Measurements from ENCODE around the gene INSL3.
"Not testable (repeated sequence)": the region's sequence is repeated elsewhere in the genome, so short reads cannot be mapped to it uniquely, and the experiment has no call there.

INSL3 gene

GRCh38 chr19:17812099-17812498, 9.2 kb downstream of the INSL3 start:
- no peak for DNase-seq (ENCODE audit: low spot score)

- no peak for DNase-seq (ENCODE audit: low spot score)
These were observed 9.6 kb downstream of the INSL3 start for GRCh38 chr19:17811681-17812080.

DNA sequence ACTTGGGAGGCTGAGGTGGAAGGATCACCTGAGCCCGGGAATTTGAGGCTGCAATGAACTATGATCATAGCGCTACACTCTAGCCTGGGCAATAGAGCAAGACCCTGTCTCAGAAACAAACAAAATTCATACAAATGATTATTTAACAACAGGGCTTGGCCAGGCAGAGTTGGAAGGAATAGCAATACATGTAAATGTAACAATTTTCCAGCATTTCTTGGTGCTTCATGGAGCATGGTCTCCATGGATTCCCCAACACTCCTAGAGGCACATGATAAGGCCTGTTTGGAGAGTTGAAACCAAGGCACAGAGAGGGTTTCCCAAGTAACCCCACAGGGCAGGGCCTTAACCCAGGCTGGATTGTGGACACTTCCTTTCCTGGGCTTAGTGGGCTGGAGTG, 10.2 kb downstream of the INSL3 start:
- DNase-seq (ENCODE audit: low spot score): no peak

- DNase-seq (ENCODE audit: low spot score): no peak
These were observed 13.5 kb downstream of the INSL3 start for GRCh38 chr19:17807731-17808316.

DNA sequence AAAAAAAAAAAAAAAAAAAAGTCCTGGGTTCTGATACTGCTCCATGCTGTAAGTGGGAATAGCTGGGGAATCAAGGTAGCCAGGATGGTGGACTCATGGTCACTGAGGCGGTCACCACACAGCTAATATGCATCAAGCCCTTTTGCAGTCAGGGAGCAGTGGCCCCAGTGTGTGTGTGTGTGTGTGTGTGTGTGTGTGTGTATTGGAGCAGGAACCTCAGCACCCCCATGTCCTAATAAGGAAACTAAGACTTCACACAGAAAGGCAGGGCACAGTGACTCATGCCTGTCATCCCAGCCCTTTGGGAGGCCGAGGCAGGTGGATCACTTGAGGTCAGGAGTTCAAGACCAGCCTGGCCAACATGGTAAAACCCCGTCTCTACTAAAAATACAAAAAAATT, 14.4 kb downstream of the INSL3 start:
- no peak for DNase-seq (ENCODE audit: low spot score)

- no peak for DNase-seq (ENCODE audit: low spot score)
These were observed 15.9 kb downstream of the INSL3 start for GRCh38 chr19:17805427-17805826.

GRCh38 chr19:17803264-17803896, 17.9 kb downstream of the INSL3 start:
- DNase-seq (ENCODE audit: low spot score): peak; percentile 69

- no peak for DNase-seq (ENCODE audit: low spot score)
These were observed 19.0 kb downstream of the INSL3 start for GRCh38 chr19:17802137-17802858.

GRCh38 chr19:17798599-17798998, 22.7 kb downstream of the INSL3 start:
- DNase-seq (ENCODE audit: low spot score): not testable (repeated sequence)

DNA sequence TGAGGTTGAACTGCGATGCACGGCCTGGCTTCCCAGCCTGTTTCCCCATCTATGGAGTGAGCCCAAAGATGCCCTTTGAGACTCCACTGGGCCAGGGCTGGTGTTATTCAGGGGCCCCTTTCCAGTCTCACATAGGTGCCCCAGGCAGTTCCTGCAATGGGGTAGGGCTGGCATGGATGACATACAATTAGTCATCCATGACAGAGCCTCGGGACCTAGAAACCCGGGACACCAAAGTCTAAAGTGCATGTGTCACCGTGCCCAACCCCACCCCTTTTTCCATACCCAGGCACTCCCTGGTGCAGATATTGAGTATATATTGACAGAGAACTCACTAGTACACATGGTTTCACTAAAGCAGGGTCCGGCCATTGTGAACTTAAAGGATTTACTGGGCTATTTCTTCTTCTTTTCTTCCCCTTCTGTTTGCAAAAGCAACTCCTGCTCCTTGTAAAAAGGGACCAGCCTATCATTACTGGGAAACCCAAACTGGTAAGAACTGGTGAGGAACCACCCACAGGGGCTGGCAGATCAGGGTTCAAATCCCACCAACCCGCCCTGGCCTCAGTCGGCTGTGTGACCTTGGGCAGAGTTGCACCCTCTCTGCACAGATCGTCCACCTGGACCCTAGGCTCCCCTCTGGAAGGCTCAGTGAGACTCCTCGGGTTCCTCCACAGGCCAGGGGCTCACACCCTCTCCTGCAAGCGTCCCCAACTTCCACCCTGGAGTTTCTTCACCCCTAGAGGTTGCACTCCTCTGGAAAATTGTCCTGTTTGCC, 23.7 kb downstream of the INSL3 start:
- DNase-seq (ENCODE audit: low spot score): no peak

DNA sequence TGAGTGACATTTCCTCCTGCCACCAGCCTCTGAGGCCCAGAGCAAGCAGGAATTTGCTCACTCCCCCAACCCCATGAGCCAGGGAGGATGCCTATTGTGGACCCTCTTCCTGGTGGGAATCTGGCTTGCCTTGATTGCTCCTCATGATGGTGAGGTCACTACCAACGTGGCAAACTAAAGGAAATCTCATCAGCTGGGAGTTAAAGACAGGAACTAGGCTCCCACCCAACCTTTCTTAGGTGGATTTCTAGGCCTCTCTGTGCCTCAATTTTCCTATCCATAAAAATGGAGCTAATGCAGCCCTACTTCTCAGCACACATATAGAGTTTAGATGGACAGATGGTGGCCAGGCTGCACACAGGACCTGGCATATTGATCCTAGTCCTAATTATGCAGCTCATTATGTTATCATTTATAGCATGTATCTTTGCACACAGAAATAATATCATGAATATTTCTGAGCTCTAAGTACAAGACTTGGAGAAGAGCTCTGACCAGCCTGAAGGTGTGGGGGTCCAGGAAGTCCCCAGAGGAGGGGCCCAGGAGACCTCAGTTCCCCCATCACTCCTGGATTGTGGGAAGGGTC, 24.4 kb downstream of the INSL3 start:
- DNase-seq (ENCODE audit: low spot score): no peak

DNA sequence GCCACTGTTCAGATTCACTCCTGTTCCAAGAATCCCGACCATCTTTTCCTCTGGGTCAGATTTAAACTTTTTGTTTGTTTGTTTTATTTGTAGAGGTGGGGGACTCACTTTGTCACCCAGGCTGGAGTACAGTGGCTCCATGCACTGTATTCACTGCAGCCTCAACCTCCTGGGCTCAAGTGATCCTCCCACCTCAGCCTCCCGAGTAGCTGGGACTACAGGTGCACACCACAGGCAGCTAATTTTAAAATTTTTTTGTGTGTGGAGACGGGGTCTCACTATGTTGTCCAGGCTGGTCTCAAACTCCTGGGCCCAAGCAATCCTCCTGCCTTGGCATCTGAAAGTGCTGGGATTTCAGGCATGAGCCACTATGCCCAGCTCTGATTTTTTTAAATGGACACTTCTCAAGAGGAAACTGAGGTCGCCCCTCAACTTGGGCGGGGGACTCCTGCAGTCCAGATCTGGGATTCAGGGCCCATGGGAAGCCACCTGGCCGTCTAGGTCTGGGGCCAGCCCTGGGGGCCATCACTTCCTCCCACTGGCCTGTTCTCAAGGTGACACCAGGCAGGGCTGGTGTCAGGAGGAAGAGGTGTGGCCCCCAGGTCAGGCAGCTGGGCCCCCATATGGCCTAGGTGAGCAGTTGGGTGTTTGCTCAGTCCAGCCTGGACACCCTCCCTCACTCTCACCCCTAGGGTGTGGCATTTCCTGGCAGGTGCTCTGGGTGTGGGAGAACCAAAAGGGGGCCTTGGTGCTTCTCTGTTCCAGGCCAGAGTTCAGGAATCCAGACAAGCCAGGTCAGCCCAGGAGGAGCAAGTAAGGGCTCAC, 25.1 kb downstream of the INSL3 start:
- no peak for DNase-seq (ENCODE audit: low spot score)

- DNase-seq (ENCODE audit: low spot score): no peak
These were observed 25.8 kb downstream of the INSL3 start for GRCh38 chr19:17795495-17795856.

DNA sequence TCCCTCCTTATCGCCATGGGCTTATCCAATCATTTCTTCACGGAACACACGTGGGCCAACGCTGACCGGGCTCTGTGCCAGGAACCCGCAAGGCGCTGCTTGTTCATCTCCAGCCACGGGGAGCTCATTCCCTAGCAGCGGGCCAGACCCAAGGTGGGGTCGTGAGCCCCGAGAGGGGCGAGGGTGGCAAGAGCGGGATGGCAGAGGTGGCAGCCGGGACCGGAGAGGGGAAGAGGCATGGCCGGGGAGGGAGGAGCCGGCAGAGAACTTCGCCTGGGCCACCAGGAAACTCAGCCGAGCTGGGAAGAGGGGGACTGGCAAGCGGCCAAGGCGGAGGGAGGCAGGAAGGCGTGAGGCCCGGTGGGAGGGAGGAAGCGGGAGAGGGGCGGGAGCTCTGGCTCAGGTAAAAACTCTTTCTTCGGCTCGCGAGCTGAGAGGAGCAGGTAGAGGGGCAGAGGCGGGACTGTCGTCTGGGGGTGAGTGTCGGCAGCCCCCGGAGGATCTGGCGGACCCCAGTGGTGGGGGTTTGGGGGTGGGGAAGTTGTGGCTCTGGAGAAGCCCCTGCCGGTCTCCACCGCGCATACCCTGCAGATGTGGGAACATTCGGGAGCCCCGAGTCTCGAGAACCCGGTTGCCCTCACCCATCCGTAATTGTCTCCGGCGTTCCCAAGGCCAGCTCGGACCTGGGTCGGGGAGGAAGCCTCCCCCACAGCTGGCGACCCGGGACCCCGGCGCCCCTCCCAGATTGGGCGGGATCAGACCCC, 26.4 kb downstream of the INSL3 start, which contains the start of gene B3GNT3:
TSS of gene B3GNT3 (plus strand) at position 408 of the 764 bp plus-strand sequence. CDS start 12,670 bp downstream, outside the sequence.
- peak; percentile 36 for DNase-seq (ENCODE audit: low spot score)

DNA sequence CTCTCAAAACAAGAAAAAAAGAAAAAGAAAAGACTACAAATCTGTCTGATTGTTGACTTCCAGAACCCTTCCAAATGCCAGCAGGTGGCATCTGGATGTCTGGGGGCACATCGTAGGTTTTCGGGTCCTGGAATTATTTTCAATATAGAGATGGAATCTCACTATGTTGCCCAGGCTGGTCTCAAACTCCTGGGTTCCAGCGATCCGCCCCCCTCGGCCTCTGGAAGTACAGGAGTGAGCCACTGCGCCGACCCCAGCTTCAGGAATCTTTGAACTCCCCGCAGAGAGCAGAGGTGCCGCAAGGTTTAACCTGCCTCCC, 26.9 kb downstream of the INSL3 start:
- DNase-seq (ENCODE audit: low spot score): no peak

GRCh38 chr19:17790059-17790780, 31.1 kb downstream of the INSL3 start:
- DNase-seq (ENCODE audit: low spot score): no peak

DNA sequence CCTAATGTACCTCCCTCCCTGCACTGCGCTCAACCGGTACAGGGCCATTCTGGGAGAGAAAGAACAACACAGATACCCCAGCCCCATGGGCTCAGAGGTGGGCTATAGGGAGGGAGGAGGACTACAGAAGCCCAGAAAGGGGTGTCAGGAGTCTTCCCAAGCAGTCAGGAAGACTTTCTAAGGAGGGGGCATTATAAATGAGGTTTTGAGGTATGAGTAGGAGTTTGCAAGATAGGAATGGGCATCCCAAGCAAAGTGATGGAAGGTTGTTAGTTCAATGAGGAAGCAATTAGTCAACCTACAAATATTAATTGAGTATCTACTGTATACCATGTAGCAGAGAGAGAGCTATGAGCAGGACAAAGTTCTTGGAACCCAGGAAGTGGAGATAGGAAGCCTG, 32.7 kb downstream of the INSL3 start:
- no peak for DNase-seq (ENCODE audit: low spot score)

DNA sequence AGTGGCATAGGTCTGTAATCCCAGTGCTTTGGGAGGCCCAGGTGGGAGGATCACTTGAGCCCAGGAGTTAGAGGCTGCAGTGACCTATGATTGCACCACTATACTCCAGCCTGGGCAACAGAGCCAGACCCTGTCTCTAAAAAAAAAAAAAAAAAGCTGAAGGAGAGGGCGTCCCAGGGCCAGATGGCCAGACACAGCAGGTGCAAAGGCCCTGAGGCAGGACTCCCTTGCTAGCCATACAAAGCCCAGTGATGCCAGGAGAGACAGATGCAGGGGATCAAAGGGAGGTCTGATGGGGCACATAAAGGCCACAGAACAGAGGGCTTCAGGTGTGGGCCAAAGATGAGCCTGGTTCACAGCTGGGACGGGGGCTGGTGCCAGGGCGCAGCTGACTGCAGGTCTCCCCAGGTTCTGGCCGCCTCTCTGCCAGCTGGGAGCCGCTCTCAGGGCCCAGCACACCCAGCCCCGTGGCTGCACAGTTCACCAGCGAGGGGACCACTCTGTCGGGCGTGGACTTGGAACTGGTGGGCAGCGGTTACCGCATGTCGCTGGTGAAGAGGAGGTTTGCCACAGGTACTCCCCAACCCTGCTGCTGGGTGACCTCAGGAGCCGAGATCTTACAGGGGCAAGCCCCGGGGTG, 33.9 kb downstream of the INSL3 start:
- no peak for DNase-seq (ENCODE audit: low spot score)

- DNase-seq (ENCODE audit: low spot score): peak; percentile 70
These were observed 36.9 kb downstream of the INSL3 start for GRCh38 chr19:17784201-17785008.

Measured in CD4-positive, alpha-beta T cell treated with Interleukin-6 at 100 ng/mL for 8 hours (primary cell).